ENCODE results near the gene RNF214.

GRCh38 chr11:117186431-117186761 lies 46.1 kb upstream of the RNF214 start:
- no peak for TF ChIP-seq CTCF (IDR thresholded peaks at IDR 0.05)
- TF ChIP-seq POLR2A (IDR thresholded peaks at IDR 0.05), result no peak
